T follicular helper cell (primary cell): Measurements from ENCODE around the gene RBM19.

Experiments
- DNase-seq: peaks from one replicate; pipeline ENCODE4 v3.0.0-alpha.2; 2020; ENCODE audit warnings: low read depth

Gene RBM19

DNA sequence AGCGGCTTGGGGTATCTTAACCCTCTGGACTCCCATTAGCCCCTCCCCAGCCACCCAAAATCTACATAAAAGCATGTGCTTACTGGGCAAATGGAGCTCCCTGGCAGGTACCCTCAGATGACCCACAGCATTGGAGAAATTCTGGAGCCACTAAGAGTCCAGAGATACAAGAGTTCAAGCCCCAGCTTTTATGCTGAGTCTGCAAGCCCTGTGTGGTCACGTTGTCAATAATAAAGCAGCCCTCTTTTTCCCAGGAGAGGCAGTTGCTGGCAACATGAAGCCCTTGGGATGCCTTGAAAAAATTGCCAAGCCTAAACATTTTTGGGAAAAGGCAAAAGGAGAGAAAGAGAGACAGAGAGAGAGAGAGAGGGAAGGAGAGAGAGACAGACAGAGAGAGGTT is 83.4 kb downstream of the RBM19 start:
- no peak for DNase-seq

- no peak for DNase-seq
These were observed 84.8 kb downstream of the RBM19 start for GRCh38 chr12:113880988-113881962.

DNA sequence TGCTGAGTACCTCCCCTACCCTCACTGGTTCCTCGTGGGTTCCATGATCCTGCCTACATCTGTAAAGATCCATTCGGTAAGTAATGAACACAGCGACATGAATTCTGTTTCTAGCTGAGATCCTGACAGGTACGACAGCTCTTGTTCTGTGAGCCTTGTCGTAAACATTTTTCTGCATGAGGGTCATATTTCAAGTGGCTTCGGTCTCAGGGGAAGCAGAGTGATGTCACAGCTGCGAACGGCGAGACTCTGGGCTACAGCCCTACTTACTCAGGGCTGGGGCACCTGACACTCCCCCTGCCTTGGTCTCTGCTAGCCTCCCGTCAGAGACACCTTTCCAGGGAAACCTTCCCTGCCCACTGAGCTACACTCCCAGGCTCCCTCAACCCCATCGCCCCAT is 85.8 kb downstream of the RBM19 start:
- no peak for DNase-seq

- no peak for DNase-seq
These were observed 86.5 kb downstream of the RBM19 start for GRCh38 chr12:113879658-113880057.

- no peak for DNase-seq
These were observed 88.5 kb downstream of the RBM19 start for GRCh38 chr12:113877607-113878006.

DNA sequence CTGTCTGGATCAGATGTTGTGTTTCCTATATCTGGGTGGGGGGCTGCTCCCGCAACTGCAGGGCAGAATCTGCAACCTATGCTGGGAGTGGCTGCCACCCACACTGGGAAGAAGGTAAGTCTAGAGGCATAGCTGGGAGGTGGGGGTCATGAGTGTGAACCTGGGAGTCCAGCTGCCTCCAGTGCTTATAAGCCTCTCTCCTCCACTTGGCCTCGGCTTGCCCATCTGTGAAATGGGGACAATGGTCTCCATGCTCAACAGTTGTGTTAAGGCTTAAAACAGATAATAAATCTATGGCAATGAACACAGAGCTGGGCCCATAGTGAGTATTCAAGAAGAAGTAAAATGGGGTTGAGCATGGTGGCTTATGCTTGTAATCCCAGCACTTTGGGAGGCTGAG is 90.0 kb downstream of the RBM19 start:
- DNase-seq: no peak

DNA sequence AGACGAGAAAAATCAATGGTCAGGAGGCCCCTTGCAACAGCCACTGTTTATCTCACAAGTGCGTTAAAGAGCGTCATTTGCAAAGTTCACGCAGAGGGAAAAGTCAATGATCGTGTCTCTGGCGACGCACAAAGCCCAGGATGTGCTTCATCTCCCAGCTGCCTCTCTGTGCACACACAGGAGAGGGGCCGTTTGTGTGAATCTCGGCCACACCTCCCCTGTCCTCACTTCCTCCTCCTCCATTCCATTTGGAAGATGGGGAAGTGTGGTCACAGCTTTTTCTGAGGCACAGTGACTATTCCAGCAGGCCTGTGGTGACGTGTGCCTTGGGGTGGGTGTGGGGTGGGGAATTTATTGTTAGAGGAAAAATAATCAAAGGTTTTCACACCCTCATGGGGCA is 90.4 kb downstream of the RBM19 start:
- DNase-seq: no peak

DNA sequence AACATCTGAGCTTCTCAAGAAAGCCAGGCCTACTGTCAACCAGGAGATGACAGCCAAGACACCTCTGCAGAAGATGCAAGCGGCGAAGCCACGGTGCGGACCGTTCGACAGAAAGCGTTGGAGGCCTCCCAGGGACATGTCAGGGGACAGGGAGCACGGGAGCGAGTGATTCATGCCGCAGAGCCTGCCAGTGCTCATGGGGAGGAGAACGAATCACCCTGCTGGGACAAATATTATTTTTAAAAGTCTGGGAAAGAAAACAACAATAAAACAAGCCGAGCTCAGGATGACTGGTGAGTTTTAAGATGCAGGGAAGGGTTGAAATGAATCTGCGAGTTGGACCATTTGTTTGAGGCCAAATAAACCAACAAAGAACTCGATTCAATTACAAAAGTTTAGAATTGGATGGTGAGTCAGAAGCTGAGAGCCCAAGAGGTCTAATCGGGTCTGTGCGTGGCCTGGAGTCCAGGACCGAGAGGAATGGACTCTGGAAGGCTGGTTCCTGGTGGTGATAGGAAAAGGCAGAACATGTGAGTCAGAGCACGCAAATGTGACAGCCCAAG is 91.0 kb downstream of the RBM19 start:
- no peak for DNase-seq

GRCh38 chr12:113874326-113874725 is 91.8 kb downstream of the RBM19 start:
- DNase-seq: no peak

DNA sequence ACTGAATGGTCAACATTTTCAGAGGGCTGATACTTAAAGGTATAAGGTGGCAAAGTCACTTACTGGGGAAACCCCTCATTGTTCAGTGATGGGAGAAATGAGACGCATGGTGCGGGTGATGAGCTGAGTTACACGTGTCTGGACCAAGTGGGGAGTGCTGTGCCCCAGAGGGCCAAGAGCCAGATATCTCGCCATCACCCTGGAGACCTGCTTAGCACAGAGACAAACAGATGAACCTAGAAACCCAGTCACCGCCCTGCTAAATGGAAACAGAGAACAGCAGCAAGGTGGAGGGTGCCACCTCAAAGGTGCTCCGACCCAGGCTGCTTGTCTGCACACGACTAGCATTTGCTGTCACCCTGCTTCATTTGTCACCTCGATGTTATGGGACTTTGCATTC is 92.4 kb downstream of the RBM19 start:
- DNase-seq: no peak

DNA sequence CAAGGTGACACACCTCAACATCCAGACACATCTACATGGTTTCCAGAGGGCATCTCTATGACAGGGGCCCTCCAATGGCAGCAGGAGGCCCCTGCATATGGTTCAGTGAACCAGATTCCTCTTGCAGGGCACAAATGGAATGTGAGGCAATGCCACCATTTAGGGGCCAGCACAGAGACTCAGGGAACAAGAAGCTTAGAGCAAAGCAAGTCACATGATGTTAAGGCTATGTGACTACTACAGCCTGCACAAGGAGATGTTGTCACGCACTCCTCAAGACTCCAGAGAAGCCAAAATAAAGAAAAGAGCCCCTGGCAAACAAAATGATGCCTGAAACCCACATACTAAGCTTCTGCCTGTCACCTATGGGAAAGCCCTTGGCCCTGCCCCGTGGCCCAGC is 95.2 kb downstream of the RBM19 start:
- no peak for DNase-seq

- DNase-seq: no peak
These were observed 96.1 kb downstream of the RBM19 start for GRCh38 chr12:113870035-113870434.

DNA sequence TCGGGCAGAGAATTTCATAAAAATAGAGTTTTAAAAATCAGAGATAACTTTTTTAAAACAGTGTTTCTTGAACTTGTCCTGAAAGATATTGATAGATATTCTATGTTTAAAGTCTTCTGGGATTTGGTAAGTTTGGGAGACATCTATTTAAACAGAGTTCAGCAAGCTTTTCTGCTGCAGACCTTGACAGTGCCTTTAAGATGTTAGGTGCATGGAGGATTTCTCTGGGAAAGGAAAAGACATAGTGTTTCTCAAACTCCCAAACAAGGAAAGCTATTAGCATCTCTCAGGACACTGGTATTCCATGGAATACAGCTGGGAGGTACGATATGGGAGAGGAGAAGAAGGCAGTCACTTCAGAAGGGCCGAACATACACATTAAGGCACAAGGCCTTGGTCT is 97.8 kb downstream of the RBM19 start:
- DNase-seq: no peak

DNA sequence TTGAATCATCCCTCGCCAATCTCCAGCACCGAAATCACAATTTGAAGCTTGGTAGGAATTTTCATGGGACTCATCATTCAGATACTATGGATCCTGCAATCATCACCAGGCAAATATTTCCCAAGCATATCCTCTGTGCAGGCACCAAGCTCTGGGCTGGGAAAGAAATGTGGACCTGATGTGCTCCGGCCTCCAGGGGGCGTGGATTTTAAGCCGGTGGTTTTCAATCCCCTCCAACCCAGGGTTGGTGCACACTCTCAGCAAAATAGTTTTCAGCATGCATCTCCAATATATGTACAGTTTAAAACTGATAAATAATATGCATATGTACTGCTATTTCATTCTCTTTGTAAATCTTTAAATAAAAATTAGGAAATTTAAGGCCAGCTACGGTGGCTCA is 98.9 kb downstream of the RBM19 start:
- no peak for DNase-seq

- DNase-seq: no peak
These were observed 99.6 kb downstream of the RBM19 start for GRCh38 chr12:113866496-113866895.

- no peak for DNase-seq
These were observed 102.7 kb downstream of the RBM19 start for GRCh38 chr12:113863455-113863845.

GRCh38 chr12:113862590-113863454 is 103.3 kb downstream of the RBM19 start:
- DNase-seq: no peak

DNA sequence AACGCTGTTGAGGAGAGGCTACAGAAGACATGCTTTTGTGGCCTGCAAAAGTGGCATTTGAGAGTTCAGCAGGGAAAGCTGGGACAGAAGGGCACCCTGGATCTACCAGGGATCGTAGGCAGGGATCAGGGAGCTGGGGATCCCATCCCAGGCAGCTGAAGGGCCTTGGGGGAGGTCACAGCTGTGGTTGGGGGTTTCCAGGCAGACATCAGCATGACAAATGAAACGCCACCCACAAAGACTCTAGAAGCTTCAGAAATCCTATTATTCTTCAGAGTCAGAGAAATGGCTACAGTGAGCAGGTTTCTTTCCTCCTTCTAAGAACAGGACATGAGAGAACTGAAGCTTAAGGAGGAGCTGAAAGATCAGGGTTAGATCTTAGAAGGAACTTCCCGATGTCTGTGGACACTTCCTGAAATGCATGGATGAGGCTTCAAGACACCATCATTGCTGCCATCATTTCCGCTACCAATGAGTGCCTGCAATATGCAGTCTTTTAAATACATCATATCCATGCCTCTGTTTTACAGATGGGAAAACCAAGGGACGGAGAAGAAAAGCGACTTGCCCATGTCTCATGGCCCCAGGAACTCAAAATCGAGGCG is 104.3 kb downstream of the RBM19 start:
- no peak for DNase-seq

GRCh38 chr12:113860950-113861349 is 105.2 kb downstream of the RBM19 start:
- no peak for DNase-seq

DNA sequence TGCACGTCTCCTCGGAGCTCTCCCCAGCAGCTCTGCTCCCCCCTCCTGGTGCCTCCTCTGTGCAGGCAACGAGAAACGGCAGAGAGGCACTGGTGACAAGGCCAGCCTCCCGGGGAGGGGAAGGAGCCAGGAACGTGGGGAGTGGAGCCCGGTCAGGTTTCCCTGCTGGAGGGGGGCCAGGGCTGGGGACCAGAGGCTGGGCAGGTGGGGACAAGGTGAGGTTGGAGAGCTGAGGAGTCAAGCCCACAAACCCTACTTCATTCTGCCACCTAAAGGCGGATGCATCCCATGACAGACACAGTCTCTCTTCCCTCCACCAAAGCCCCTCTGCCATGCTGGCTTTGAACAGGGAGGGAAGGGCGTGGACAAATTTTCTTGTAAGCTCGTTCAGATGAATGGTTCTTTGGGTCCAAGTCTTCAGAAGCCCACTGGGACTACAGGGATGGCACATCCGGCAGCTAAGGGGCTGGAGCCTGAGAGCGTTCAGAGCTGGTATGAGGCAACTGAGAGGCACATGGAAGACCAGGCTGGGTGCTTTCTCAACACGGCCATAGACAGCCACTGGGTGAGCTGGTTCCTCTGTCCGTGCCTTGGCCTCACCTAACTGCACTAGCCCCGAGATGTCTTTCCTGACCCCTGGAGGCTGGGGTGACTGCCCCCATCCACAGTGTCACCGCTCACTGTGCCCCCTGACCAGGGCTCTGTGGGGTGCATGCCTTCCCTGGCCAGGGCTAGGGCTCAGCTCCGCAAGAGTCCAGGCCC is 105.9 kb downstream of the RBM19 start:
- DNase-seq: no peak

DNA sequence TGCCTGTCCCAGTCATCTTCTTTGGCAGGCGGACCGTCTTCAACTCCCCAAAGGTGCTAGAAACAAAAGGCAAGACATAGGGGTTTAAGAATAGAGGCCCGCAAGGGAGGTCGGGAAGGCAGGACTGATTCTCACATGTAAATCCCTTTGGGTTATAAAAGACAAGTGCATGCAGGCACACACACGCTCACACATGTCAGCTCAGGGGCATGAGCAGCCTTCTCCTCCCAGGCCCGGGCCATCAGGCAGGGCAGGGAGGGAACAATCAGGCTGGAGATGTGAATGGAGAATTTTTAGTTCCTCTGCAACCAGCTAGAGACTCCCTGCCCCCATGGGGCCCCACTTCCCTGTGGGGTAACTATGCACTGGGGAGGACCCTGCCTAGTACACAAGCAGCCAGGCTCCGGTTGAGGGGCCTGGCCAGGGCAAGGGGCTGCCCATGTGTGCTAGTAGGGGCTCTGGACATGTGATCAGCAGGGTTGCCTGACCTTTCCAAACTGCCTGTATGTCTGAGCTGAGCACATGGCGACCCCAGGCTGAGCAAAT is 107.2 kb downstream of the RBM19 start:
- no peak for DNase-seq
